GM15510 (cell line): ENCODE data around the gene NOP9.

Experiments used
- POLR2A ChIP-seq: IDR thresholded peaks from 3 replicates; pipeline ENCODE4 v1.6.1; 2011; ENCODE audit warnings: borderline replicate concordance; ENCODE audit not compliant: insufficient read length; ENCODE audit errors: extremely low read depth

Gene NOP9

GRCh38 chr14:24299255-24300191 lies at the start of gene NOP9, which contains the start of gene DHRS1:
Gene NOP9 (plus strand): TSS chr14:24299850. CDS start chr14:24299955, 105 bp downstream.
Gene DHRS1 (minus strand): TSS chr14:24299780. CDS start chr14:24299106, 674 bp downstream.
- TF ChIP-seq POLR2A, result peak; percentile 66

- TF ChIP-seq POLR2A, result no peak
Measured at GRCh38 chr14:24250354-24250753, 49.3 kb upstream of the NOP9 start.

GRCh38 chr14:24251880-24252288 lies 47.8 kb upstream of the NOP9 start:
- no peak for TF ChIP-seq POLR2A

- TF ChIP-seq POLR2A, result no peak
Measured at GRCh38 chr14:24252289-24253124, 47.1 kb upstream of the NOP9 start.

GRCh38 chr14:24253936-24254335 lies 45.7 kb upstream of the NOP9 start:
- no peak for TF ChIP-seq POLR2A

GRCh38 chr14:24254630-24255392 lies 44.8 kb upstream of the NOP9 start:
- TF ChIP-seq POLR2A, result no peak

- TF ChIP-seq POLR2A, result no peak
Measured at GRCh38 chr14:24255438-24255837, 44.2 kb upstream of the NOP9 start.

GRCh38 chr14:24255931-24256711 lies 43.5 kb upstream of the NOP9 start:
- no peak for TF ChIP-seq POLR2A

GRCh38 chr14:24256960-24257359 lies 42.7 kb upstream of the NOP9 start:
- TF ChIP-seq POLR2A, result no peak

GRCh38 chr14:24258119-24258518 lies 41.5 kb upstream of the NOP9 start:
- no peak for TF ChIP-seq POLR2A

- no peak for TF ChIP-seq POLR2A
Measured at GRCh38 chr14:24258548-24259265, 40.9 kb upstream of the NOP9 start.

GRCh38 chr14:24259282-24260025 lies 40.2 kb upstream of the NOP9 start:
- TF ChIP-seq POLR2A, result no peak
